Mucosa of descending colon (tissue), 3 donors: ENCODE results near the gene TMEM38B. TPM values are rescaled to one million over a fixed set of nuclear protein-coding genes. Genes with fewer than 3 reads are reported as not detected.

Experiments
- ATAC-seq: fragments of 200-7000 bp; cut with Tn5 transposase; one replicate; pipeline ENCODE4 v1.9.1; 2020; ENCODE audit warnings: mild to moderate bottlenecking, moderate library complexity
- DNase-seq, 3 donors: peaks; one replicate each; pipeline ENCODE4 v3.0.0-alpha.2; 2020
- H3K36me3 ChIP-seq: fragments of 200-600 bp; one replicate; pipeline ENCODE4 v1.8.0; 2021; ENCODE audit warnings: low read depth, mild to moderate bottlenecking
- H3K4me1 ChIP-seq: fragments of 200-600 bp; one replicate; pipeline ENCODE4 v1.8.0; 2021; ENCODE audit warnings: low read depth, mild to moderate bottlenecking
- H3K4me3 ChIP-seq: fragments of 200-600 bp; one replicate; pipeline ENCODE4 v1.8.0; 2021; ENCODE audit warnings: mild to moderate bottlenecking
- H3K9me3 ChIP-seq: fragments of 200-600 bp; one replicate; pipeline ENCODE4 v1.8.0; 2021; ENCODE audit warnings: mild to moderate bottlenecking
- intact Hi-C, 2 donors: fragments of 100-400 bp; cut with DNase I in 1 of 2; cut with micrococcal nuclease in 1 of 2; formaldehyde crosslinking; loops; one replicate each; pipeline versions ENCODE4 v1.11.0 to v1.11.1; 2022; cut with DNase I, micrococcal nuclease
- long read RNA-seq, 2 donors: library from polyadenylated mRNA; unstranded; transcript quantifications; one replicate each; pipeline ENCODE4 v2.0.0, GENCODE V29; 2019 to 2021
- total RNA-seq, 3 donors: library from RNA; stranded (reverse); fragmentation: NEBNext Ultra II Directional in 2 of 3; extraction: Animal tissue kit (Norgen Biotek cat#: 25700) in 2 of 3; gene quantifications; one replicate each; pipeline versions ENCODE4 v1.2.1 to v1.2.4, GENCODE V29; 2021 to 2023
- TF ChIP-seq, protein P1 (sequence below): fragments of 200-600 bp; IDR thresholded peaks from one replicate; pipeline ENCODE4 v1.8.0; 2022; ENCODE audit warnings: antibody characterized with exemption, mild to moderate bottlenecking
- donor health status: DM: no; HTN: no; CAD: no; lungs with moderate emphysema.
- donor health status: DM: no; HTN: no; CAD: no.
- donor health status: DM: no; HTN: yes; CAD: no.

The TMEM38B gene, protein sequence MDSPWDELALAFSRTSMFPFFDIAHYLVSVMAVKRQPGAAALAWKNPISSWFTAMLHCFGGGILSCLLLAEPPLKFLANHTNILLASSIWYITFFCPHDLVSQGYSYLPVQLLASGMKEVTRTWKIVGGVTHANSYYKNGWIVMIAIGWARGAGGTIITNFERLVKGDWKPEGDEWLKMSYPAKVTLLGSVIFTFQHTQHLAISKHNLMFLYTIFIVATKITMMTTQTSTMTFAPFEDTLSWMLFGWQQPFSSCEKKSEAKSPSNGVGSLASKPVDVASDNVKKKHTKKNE
- 10 to 100 TPM; 19.3 to 36.8 (median 19.3) TPM for total RNA-seq
- long read RNA-seq, donor 1, transcript TMEM38B-202 (6 exons, 3,525 nt), result major isoform, 20 of 28 reads
- long read RNA-seq, donor 1, partial matches to known transcripts, result 0 of 28 reads
- long read RNA-seq, donor 1, other reads (novel, unspliced or antisense), result 8 of 28 reads
- long read RNA-seq, donor 2, transcript TMEM38B-202 (6 exons, 3,525 nt), result major isoform, 22 of 28 reads
- long read RNA-seq, donor 2, partial matches to known transcripts, result 2 of 28 reads
- long read RNA-seq, donor 2, other reads (novel, unspliced or antisense), result 4 of 28 reads

DNA sequence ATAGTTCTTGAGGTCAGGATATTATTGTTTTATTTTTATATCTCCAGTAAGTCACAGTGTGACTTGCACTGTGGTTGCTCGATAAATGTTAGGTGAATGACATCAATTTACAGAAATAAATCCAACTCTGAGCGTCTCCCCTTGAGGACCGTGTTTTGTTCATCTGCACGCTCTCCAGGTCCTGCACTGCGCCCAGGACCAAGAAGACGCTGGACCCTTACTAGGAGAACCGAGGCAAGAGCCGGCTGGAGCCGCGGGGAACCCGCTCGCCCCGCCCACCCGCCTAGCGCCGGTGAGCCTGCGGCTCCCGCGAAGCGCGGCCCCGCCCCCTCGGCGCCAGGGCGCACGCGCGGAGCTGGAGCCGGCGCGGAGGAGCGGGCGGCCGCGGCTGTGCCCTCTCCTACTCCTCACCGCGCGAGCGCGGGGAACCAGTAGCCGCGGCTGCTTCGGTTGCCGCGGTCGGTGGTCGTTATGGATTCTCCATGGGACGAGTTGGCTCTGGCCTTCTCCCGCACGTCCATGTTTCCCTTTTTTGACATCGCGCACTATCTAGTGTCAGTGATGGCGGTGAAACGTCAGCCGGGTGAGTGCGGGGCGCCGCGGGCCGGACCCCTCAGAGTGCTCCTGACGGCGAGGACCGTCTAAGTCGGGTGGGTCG lies at the start of gene TMEM38B:
TMEM38B (plus strand) TSS at position 352 of the 658 bp plus-strand sequence; CDS start at position 472, 120 bp downstream.
- no peaks in the 10 kb centered on the region for H3K36me3 ChIP-seq

DNA sequence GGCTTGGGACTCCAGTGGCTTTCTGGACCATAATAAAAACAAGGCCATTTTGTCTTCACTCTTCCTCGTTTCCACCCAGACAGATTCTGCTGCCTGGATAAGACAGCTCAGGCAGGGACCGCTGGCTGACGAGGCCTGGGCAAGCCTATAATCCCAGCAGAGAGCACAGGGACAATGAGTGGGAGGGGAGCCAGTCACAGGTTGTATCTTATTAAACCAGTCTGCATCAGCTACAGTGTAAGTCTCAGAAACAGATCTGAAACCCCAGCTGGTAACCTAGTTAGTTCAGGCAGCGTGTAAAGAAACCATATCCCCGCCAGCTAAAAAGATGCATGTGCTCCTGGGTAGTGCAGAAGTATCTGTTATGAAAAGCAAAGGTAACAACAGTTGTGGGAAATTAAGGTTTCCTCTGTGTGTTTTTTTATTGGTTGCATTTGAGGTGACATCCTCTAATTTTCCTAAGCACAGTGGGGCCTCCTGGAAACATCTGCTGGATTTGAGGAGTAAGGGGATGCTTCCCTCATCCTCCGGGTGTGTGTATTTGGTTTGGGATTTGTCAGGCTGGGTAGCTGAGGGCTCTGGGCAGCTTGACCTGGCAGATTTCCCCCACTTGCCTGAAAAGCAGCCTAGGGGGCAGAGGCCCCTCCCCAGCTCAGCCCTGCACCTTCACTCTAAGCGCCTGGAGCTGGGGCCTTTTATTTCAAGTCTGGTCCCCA lies 47.3 kb upstream of the TMEM38B start:
- intact Hi-C loops, result no loop called here
- no peaks in the 10 kb centered on the region for H3K36me3 ChIP-seq
- DNase-seq (no peak), ATAC-seq (no peak)
- TF ChIP-seq, protein P1, sequence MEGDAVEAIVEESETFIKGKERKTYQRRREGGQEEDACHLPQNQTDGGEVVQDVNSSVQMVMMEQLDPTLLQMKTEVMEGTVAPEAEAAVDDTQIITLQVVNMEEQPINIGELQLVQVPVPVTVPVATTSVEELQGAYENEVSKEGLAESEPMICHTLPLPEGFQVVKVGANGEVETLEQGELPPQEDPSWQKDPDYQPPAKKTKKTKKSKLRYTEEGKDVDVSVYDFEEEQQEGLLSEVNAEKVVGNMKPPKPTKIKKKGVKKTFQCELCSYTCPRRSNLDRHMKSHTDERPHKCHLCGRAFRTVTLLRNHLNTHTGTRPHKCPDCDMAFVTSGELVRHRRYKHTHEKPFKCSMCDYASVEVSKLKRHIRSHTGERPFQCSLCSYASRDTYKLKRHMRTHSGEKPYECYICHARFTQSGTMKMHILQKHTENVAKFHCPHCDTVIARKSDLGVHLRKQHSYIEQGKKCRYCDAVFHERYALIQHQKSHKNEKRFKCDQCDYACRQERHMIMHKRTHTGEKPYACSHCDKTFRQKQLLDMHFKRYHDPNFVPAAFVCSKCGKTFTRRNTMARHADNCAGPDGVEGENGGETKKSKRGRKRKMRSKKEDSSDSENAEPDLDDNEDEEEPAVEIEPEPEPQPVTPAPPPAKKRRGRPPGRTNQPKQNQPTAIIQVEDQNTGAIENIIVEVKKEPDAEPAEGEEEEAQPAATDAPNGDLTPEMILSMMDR, result no peak
- H3K9me3 ChIP-seq, result peaks cover 4% of the 10 kb centered on the region
- H3K4me1 ChIP-seq, result no peaks in the 10 kb centered on the region
- H3K4me3 ChIP-seq, result no peak overlapping the region

More for the DNA sequence above, at the start of gene TMEM38B:
- TF ChIP-seq, protein P1, result no peak
- intact Hi-C loops, result no loop called here
- Histone ChIP-seq H3K4me3 (peak within 1 kb of the TSS; percentile 50), H3K9me3 (no peaks in the 10 kb centered on the region), H3K4me1 (peaks cover 8% of the 10 kb centered on the region)
- DNase-seq (peak; percentile 88 to 92 (median 90)), ATAC-seq (peak; percentile 98)

DNA sequence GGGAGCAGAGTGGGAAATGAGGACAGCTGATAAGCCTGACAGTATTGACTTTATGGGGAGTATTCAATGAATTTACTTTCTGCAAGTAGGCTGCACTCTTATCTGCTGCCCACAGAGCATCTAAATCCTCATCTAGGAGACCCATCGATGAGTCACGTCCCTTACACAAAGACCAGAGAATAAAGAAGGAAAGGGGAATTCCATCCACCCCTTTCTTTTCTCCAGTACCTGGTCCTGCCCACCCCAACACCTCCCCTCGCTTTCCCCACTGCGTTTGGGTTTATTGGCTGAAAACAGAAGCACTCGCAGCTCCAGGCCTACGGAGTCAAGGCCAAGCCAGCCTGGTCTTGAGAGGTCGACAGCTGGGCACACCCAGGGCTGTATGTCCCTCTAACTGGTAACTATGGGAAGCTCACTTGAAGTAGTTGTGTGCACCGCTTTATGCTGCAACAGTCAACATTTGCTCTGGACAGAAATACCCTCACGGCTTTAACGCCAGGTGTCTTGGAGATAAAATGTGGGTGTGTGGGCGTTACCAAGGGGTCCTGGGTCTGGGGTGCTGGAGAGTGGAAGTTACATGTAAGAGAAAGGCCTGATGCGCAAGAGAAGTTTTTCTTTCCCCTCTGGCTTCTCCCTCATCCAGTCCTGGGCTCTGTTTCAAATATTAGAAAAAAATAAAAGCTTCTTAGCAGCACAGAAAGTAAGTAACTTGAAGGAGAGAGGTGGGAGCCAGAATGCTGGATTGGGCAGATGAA lies 46.6 kb upstream of the TMEM38B start:
- Histone ChIP-seq H3K4me1 (no peaks in the 10 kb centered on the region), H3K4me3 (no peak overlapping the region), H3K36me3 (no peaks in the 10 kb centered on the region), H3K9me3 (no peaks in the 10 kb centered on the region)
- no peak for DNase-seq
- TF ChIP-seq, protein P1, result no peak
- ATAC-seq, result no peak
- intact Hi-C loops, result no loop called here

DNA sequence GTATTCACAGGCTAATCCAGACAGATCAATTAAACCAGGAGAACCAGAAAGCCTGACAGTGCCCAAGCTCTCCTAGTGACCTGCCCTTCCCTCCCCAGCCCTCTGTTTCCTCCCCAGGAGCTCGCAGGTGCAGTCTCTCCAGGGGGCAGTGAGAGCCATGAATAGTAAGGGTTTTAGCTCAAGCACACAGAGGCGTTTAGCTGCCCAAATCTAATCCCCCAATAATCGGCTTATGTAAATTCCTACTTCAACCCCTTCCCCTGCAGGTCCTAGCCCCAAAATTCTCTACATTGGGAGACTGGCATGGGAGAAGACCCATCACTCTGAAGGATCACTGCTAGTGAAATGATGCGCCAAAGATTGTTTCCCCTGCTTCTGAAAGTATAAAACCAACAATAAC lies 42.5 kb upstream of the TMEM38B start:
- intact Hi-C loops, result no loop called here
- DNase-seq (no peak), ATAC-seq (no peak)

More for the DNA sequence above, 42.5 kb upstream of the TMEM38B start:
- peaks cover 5% of the 10 kb centered on the region for H3K4me1 ChIP-seq
- TF ChIP-seq, protein P1, result no peak
- H3K4me3 ChIP-seq, result no peak overlapping the region
- H3K9me3 ChIP-seq, result no peaks in the 10 kb centered on the region
- no peaks in the 10 kb centered on the region for H3K36me3 ChIP-seq
